ENCODE data around the gene DGLUCY.

Gene DGLUCY

GRCh38 chr14:91230397-91231035 lies 116.6 kb downstream of the DGLUCY start:
- no peaks in the 10 kb centered on the region; the same call in 1 of the 2 replicates for H3K36me3 ChIP-seq (ENCODE audit: insufficient read depth, low read length)
- peaks cover 50% of the 10 kb centered on the region for H3K4me1 ChIP-seq (ENCODE audit: insufficient read depth, low read length, poor library complexity, severe bottlenecking)
- H3K9me2 ChIP-seq (replicated peaks; ENCODE audit: low read depth, low read length), result no peaks in the 10 kb centered on the region
- no peak overlapping the region for H3K9ac ChIP-seq (ENCODE audit: low read depth, low read length, poor library complexity, severe bottlenecking)
- H3K4me3 ChIP-seq (ENCODE audit: low read length, poor library complexity, severe bottlenecking), result no peak overlapping the region
- peaks cover 12% of the 10 kb centered on the region for H3K27me3 ChIP-seq (ENCODE audit: insufficient read depth, low read length, poor library complexity, severe bottlenecking)
- H3F3A ChIP-seq (ENCODE audit: low read depth), result no peaks in the 10 kb centered on the region
- no peak for TF ChIP-seq EZH2phosphoT487 (IDR thresholded peaks at IDR 0.05; ENCODE audit: borderline replicate concordance)
- no peak for TF ChIP-seq CTCF (conservative IDR thresholded peaks at IDR 0.05; ENCODE audit: low read length)
- H2AFZ ChIP-seq (ENCODE audit: low read length), result no peak overlapping the region
- H3K9me3 ChIP-seq (ENCODE audit: insufficient read depth, low read depth, low read length), result no peaks in the 10 kb centered on the region
- H3K79me2 ChIP-seq (ENCODE audit: insufficient read depth, low read length), result no peaks in the 10 kb centered on the region
- peak overlapping the region; percentile 57 for H3K4me2 ChIP-seq (ENCODE audit: low read depth, low read length, poor library complexity, severe bottlenecking)
- H4K20me1 ChIP-seq (ENCODE audit: insufficient read depth, low read length, poor library complexity, severe bottlenecking), result peaks cover 10% of the 10 kb centered on the region

GRCh38 chr14:91231446-91231845 lies 117.6 kb downstream of the DGLUCY start:
- H3K9ac ChIP-seq (ENCODE audit: low read depth, low read length, poor library complexity, severe bottlenecking), result no peak overlapping the region
- H3K9me2 ChIP-seq (replicated peaks; ENCODE audit: low read depth, low read length), result no peaks in the 10 kb centered on the region
- peaks cover 50% of the 10 kb centered on the region for H3K4me1 ChIP-seq (ENCODE audit: insufficient read depth, low read length, poor library complexity, severe bottlenecking)
- H4K20me1 ChIP-seq (ENCODE audit: insufficient read depth, low read length, poor library complexity, severe bottlenecking), result peaks cover 10% of the 10 kb centered on the region
- no peaks in the 10 kb centered on the region for H3K9me3 ChIP-seq (ENCODE audit: insufficient read depth, low read depth, low read length)
- H3K4me3 ChIP-seq (ENCODE audit: low read length, poor library complexity, severe bottlenecking), result no peak overlapping the region
- H2AFZ ChIP-seq (ENCODE audit: low read length), result no peak overlapping the region
- peaks cover 12% of the 10 kb centered on the region for H3K27me3 ChIP-seq (ENCODE audit: insufficient read depth, low read length, poor library complexity, severe bottlenecking)
- no peak overlapping the region for H3K4me2 ChIP-seq (ENCODE audit: low read depth, low read length, poor library complexity, severe bottlenecking)
- H3K36me3 ChIP-seq (ENCODE audit: insufficient read depth, low read length), result no peaks in the 10 kb centered on the region; the same call in 1 of the 2 replicates
- H3F3A ChIP-seq (ENCODE audit: low read depth), result no peaks in the 10 kb centered on the region
- no peaks in the 10 kb centered on the region for H3K79me2 ChIP-seq (ENCODE audit: insufficient read depth, low read length)
- TF ChIP-seq EZH2phosphoT487 (IDR thresholded peaks at IDR 0.05; ENCODE audit: borderline replicate concordance) (no peak), CTCF (conservative IDR thresholded peaks at IDR 0.05; ENCODE audit: low read length) (no peak)

GRCh38 chr14:91232052-91232451 lies 118.2 kb downstream of the DGLUCY start:
- Histone ChIP-seq H3F3A (ENCODE audit: low read depth) (no peaks in the 10 kb centered on the region), H3K9me3 (ENCODE audit: insufficient read depth, low read depth, low read length) (no peaks in the 10 kb centered on the region), H3K4me3 (ENCODE audit: low read length, poor library complexity, severe bottlenecking) (no peak overlapping the region), H3K27me3 (ENCODE audit: insufficient read depth, low read length, poor library complexity, severe bottlenecking) (peaks cover 12% of the 10 kb centered on the region), H3K36me3 (ENCODE audit: insufficient read depth, low read length) (no peaks in the 10 kb centered on the region; the same call in 1 of the 2 replicates), H3K4me1 (ENCODE audit: insufficient read depth, low read length, poor library complexity, severe bottlenecking) (peaks cover 45% of the 10 kb centered on the region), H4K20me1 (ENCODE audit: insufficient read depth, low read length, poor library complexity, severe bottlenecking) (peaks cover 10% of the 10 kb centered on the region), H3K79me2 (ENCODE audit: insufficient read depth, low read length) (no peaks in the 10 kb centered on the region), H3K4me2 (ENCODE audit: low read depth, low read length, poor library complexity, severe bottlenecking) (no peak overlapping the region), H3K9ac (ENCODE audit: low read depth, low read length, poor library complexity, severe bottlenecking) (no peak overlapping the region), H2AFZ (ENCODE audit: low read length) (no peak overlapping the region), H3K9me2 (replicated peaks; ENCODE audit: low read depth, low read length) (no peaks in the 10 kb centered on the region)
- TF ChIP-seq EZH2phosphoT487 (IDR thresholded peaks at IDR 0.05; ENCODE audit: borderline replicate concordance) (no peak), CTCF (conservative IDR thresholded peaks at IDR 0.05; ENCODE audit: low read length) (no peak)
